NCI-H82 treated with DMSO at 0.1 percent for 48 hours (cell line): ENCODE measurements around the gene GPR176.

Source experiments
- DNase-seq: peaks from one replicate; lab custom pipeline; 2025; ENCODE audit not compliant: unreplicated experiment; lab: John Stamatoyannopoulos, UW

Gene GPR176

DNA sequence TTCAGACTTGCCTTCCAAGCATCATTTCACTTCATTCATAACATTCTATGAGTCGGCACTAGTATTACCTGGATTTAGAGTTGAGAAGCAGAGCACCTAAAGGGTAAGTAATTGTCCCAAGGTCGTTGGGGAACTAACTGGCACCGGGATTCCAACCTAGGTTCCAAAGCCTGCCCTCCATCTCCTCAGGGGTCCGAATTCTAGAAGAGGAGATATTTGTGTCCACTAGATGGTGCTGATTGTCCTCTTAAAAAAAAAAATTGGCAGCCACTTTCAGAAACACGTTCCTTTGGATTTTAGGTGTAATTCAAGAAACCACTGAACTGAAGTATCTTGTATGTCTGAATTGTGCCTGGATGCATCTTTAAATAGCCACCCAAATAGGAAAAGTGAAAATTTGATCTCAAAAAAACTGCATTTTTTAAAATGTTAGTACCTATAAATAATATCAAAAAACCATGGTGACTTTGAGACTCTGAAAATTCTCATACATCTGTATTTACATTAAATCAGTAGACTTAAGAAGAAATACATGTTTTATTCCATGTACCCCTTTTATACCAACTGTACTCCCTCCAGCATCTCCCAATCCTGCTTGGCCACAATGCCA is 133.5 kb downstream of the GPR176 start:
- DNase-seq, result peak; percentile 51

DNA sequence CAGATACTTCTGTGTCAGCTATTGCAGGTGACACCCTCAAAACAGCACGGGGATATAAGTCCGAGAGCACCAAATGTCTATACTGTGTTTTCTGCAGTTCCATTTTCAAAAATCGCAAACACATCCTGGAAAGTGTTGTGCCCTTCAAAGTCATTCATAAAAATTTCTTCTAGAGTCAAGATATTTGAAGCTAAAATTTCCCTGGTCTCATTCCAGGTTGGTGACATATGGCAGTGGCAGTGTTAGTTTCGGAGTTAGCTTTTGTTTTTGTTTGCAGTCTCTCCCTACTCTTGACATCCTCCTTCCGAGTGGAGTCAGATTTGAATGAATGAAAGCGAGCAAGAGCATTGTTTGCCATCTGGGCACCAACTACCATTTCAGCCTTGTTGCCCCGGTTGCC is 134.2 kb downstream of the GPR176 start:
- no peak for DNase-seq

DNA sequence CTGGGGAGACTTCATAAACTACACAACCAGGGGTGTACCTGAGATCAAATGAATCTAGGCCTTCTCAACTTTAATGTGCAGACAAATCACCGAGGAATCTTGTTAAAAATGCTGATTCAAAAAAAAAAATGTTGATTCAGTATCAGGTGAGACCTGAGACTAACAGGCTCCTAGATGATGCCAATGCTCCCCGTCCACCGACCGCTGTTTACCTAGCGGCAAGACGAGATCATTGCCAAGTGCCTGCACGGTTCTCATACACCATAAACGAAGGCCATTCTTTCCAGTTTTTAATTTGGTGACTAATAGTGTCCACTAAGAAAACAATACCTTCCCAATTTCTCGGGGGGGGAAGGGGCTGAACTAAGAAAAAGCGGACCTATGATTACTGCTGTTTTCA is 134.9 kb downstream of the GPR176 start:
- no peak for DNase-seq

DNA sequence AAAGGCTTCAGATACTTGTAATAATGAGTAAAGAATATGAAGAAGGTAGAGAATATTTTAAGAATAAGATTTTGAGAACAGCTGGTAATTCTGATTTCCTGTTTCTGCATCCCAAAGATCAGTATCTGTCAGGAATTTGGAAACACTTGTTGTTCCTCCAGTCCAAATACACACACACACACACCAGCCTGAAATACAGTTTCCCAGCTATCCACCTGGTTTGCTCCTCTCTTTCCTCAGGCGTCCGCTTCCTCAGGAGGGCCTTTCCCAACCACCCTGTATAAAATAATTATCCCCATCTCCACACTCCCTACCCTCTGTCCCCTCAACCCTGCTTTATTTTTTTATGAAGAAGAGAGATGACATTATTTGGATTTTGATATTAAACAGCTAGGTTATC is 135.4 kb downstream of the GPR176 start:
- no peak for DNase-seq

DNA sequence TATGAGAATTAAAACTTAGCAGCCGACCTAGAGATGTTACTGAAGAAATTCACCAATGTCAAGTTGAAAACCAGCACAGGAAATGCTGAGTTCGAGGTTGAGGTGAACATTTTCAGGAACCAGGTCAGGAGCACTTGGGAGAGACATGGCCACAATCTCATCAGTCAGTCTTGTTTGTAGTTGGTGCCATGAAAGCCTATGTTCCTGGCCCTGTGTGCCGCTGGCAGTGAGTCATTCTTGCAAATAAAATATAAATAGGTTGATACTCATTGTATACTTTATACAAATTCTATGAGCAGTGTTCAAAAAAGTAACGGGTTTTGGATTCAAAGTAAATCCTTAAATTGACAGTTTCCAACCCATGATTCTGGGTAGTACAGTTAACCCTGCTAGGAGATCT is 135.9 kb downstream of the GPR176 start:
- DNase-seq, result no peak

DNA sequence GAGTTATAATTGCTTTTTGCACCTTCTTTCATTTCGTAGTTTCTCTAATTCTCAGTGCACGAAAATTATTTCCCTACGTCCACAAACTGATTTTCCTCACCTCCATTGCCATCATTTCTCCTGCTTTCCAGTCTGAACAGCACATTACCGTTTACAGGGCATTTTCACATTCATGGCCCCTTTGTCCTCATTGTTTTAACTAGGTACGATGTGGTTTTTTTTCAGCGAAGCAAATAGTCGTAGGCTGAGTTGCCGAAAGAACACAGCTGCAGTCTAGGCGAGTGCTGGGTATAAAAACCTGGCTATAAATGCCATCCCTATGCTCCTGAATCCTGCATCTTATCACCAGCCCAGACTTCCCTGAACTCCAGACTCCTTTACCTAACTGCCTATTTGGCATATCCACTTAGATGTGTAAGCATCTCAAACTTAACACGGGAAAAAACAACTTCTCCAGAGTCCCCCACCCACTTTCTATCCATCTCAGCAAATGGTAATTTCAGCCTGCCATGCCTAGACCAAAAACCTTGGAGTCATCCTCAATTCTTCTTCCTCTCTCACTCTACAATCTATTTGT is 136.7 kb downstream of the GPR176 start:
- no peak for DNase-seq

DNA sequence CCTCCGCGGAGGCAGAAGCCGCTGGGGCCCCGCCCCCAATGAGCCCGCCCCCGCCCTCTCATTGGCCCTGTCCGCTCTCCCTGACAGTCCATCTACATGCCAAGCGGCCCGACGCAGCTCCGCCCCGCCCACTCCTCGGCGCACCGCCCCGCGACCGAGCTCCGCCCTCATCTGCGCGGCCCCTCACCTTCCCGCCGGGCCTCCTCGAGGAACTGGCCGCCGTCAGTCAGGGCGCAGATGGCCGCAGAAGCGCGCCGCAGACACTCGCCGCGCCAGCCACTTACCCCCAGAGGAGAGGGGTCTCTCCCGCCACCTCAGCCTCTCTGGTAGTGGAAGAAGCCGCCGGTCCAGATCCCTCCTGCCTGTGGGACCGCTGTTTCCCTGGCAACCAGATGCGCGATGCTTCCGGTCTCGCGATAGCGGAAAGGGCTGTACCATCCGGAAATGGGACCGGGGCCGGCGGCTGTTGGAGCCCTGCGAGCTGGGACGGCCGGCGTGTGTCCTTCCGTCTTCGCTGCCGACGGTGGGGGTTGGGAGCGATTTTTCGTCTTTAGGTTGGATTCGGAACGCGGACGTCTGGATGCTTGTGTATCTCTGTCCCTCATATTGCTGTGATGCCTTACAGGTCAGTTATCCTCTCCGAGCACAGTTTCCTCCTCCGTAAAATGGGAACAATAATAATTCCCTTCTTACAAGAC is 137.5 kb downstream of the GPR176 start, which contains the start of gene FSIP1:
TSS of gene FSIP1 (minus strand) at position 401 of the 698 bp plus-strand sequence. CDS start 6,317 bp downstream, outside the sequence.
- peak; percentile 82 for DNase-seq

DNA sequence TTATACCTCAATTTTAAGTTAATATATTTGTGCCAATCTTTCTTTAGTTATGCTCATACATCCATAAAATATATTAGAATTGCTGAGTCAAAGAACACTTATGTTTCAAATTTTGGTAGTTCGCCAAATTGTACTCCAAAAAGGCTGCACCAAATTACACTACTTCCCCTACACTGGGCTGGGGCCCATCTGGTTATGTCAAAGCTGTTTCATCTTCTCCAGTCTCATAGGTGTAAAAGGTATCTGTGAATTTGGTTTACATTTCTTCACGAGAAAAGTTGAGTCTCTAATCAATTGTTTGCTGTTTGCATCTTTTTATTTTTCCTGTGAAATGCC is 138.1 kb downstream of the GPR176 start:
- no peak for DNase-seq

DNA sequence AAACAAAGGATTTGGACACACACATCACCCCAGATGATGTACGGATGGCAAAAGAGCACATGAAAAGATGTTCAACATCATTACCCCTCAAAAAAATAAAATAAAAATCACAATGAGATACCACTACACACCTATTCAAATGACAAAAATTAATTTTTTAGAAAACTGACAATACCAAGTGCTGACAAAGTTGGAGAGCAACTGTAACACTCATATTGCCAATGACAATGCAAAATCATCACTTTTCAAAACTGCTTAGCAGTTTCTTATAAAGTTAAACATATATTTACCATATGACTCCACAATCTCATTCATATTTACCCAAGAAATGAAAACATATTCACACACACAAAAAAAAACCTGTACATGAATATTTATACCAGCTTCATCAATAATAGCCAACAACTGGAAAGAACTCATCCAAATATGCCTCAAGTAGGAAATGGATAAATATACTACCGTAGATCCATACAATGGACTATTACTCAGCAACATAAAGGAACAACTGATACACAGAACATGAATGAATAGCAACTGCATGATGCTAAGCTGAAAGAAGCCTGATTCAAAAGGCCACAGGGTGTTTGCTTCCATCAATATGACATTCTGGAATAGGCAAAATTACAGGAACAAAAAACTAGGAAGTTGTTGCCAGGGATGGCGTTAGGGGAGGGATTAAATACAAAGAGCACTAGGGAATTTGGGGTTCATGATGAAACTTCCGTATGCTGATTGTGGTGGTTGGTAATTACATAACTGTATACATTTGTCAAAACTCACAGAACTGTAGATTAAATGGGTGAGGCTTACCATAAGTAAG is 138.7 kb downstream of the GPR176 start:
- no peak for DNase-seq

DNA sequence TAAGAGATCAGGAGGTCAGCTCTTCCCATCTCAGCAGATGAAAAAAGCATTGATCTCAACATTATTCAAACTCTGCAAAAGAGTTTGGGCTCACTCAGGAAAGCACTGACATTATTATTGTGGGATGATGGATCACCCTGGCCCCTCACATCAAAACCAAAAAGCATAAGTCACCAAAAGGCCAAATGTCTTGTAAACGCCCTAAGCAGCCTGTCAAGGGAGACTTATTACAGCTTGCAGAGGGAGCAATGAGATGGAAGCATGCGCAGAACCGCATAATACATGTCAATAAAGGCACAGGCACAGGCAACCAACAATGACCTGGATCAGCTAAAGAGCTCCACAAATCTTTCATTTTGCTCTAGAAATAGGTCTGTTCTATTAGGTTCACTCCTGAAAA is 142.0 kb downstream of the GPR176 start:
- DNase-seq, result no peak

DNA sequence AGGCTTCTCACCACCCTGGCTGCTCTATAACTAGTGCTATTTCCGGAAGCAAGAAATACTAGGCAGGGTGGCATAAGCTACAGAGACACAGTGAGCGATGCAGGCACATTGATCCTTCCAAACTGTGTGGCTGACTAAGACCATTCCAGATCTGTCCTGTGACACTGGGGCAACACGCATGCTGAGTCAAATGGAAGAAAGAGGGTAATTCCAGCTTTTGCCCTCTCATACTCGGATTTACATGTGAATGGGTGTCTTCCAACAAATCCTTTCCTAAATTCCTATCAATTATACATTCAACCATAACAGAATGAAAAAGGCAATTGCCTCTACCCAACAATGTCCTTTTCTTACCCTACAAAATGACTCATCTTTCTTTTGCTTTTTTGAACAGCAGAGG is 142.6 kb downstream of the GPR176 start:
- no peak for DNase-seq

DNA sequence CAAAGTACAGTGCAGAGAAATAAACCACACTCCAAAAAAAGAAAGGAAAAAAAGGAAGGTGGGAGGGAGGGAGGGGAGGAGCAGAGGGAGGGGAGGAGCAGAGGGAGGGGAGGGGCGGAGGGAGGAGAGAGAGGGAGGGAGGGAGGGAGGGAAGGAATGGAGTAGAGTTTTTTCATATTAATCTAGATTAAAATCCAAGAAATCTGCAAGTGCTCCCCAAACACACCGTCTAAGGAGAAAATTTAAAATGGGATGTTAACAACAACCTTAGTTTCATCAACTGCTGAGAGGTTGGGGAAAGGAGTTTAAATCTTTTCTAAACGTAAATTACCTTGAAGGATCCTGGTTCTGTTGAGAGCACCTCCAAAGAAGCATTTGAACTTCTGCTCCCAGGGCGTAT is 144.0 kb downstream of the GPR176 start:
- no peak for DNase-seq

DNA sequence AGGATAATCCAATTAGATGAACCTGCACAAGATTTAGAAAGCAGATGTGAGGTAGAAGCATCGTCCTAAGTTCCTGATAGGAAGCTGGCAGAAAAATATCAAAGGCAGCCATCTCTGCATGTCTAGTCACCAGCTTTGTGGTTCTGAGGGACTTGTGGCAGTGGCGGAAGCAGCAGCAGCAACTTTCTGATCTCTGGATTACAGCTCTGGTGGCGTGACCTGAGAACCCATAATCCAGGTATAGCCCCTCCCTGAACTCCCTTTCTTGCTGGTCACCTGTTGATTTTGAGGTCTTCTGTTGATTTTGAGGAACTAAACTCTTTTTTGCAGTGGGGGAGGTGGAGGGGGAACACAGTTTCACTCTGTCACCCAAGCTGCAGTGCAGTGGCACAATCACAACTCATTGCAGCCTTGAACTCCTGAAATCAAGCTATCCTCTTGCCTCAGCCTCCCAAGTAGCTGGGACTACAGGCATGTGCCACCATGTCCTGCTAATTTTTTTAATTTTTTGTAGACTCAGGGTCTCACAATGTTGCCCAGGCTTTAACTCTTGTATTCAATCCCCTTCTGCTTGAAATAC is 145.3 kb downstream of the GPR176 start:
- DNase-seq, result peak; percentile 28

DNA sequence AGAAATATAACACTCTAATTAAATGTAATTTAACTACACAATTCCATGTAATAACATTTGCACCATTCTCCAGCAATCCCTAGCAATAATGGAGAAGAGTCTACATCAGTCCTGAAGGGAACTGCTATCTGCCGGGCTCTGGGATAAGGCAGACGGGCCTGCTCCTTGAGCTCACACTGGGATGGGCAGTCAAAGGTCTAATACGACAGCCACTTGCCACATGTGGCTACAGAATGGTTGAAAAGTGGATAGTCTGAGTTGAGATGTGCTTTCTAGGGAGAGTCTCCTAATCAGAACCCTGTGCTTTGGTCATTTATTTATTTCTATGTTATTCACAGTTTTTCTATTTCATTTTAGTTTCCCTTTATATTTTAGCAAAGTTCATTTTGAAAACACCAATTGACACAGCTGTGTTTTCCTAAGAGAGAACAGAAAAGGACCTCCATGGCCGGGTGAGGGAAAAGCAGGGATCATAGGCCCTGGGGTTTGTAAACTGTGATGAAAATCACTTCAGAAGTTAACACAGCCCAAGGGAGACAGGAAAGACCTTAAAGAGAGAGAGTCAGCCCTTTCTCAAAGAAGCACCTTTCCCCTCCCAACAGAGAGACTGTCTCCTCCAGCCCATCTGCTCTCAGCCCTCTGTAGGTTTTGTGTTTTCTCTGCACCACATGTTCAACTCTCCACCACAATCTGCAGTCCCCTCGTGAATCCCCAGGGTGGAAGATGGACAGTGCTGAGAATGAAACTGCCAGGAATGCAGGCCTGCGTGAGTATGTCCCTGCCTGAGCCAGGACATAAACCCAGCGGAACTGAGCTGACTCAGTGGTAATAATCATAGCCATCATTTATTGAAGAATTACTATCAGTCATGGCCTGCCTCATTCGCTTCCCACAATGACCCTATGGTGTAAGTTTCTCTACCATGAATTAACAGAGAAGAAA is 149.0 kb downstream of the GPR176 start:
- peak; percentile 23 for DNase-seq

DNA sequence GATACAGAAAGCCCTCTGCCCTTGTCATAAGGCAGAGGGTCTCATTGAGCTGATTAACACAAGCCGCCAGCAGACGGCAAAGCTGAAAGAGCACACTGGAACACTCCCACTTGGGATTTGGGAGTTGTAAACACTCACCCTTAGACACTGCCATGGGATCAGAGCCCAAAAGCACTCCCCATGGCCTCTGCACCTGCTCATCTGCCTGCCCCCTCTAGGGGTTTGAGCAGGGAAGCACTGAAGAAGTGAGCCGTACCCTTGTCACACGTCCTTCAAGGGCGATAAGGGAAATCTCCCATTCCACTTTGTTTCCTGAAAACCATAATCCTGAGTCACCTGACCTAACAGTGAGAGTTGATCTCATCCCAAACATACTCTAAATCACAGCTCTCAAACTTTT is 152.1 kb downstream of the GPR176 start:
- DNase-seq, result peak; percentile 18

DNA sequence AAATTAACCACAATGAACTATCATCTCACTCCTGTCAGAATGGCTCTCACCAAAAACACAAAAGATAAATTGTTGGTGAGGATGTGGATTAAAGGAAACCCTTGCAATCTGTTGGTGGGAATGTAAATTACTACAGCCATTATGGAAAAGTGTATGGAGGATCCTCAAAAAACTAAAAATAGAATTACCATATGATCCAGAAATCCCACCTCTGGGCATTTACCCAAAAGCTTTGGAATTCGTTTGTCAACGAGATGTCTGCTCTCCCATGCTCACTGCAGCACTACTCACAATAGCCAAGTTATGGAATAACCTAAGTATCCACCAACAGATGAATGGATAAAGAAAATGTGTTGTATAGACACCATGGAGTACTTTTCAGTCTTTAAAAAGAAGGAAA is 159.1 kb downstream of the GPR176 start:
- no peak for DNase-seq

DNA sequence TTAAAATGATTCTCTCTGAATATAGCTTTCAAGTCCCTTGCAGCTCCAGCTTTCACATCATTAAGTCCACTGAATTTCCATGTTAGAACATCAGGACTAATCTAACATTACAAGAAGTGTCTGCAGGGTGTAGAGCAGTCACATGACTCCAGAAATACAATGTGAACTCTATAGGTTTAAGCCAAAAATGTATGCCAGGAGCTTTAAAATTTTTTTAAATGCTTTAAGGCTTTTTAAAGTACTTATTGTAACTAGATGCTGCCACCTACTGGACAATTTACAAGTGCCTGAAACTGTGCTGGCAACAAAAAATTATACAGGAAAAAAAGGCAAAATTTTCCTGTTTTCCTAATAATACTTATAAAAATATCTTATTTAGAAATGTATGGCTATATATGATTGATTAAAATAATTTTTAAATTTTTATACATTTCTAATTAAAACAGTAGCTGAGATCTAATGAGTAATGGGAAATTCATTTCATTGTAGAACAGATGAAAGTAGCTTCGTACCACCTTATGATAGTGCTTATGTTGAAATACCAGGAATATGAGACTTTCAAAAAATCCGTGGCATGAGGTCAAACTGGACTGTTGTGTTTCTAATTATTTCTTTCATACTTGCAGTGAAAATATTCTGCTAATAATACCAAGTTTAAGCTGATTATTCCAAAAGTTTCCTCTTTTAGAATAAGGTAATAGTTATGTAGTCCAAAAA is 163.1 kb downstream of the GPR176 start:
- peak; percentile 50 for DNase-seq

DNA sequence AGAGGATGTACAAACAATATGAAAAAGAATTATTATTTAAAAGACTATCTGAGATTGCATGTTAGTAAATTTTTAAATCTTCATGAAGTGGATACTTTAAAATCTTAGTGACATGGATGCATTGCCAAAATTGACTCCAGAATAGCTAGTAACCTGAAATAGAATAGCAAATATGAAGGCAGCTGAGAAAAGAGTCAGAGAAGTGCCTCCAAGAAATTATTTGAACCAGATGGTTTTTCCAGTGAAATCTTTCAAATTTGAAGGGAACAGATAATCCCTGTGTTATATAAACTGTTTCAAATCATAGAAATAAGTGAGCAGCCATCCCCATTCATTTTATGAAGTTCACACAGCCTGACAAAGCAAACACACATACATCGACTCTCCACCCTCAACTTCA is 167.1 kb downstream of the GPR176 start:
- DNase-seq, result no peak

DNA sequence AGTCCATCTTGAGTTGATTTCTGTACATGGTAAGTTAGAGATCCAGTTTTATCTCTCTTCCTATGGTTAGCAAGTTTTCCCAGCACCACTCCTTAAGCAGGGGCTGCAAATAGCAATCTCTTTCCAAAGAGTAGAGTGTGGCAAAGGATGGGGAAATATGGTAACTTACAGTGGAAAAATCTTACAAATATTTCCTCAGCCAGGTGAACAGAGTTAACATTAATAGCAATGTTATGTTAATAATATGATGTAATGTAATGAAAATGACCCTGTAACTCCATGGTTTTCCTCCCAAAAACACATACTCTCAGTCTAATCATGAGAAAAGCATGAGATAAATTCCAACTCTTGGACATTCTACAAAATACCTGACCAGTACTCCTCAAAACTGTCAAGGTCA is 167.8 kb downstream of the GPR176 start:
- no peak for DNase-seq
